ENCODE data around the gene BTBD16.

GRCh38 chr10:122329416-122329815, 58.3 kb downstream of the BTBD16 start:
- TF ChIP-seq GATA2 (IDR thresholded peaks at IDR 0.05; ENCODE audit: low read depth, low read length) (no peak), GATA3 (IDR thresholded peaks at IDR 0.05; ENCODE audit: low read depth, low read length) (no peak)

Data from SH-SY5Y (cell line).